Prostate gland (tissue), 2 donors: Measurements from ENCODE around the gene EFNA4. TPM values are rescaled to one million over a fixed set of nuclear protein-coding genes. Genes with fewer than 3 reads are reported as not detected.

ENCODE experiments used
- DNase-seq: peaks from one replicate; pipeline ENCODE4 v3.0.0-alpha.2; 2019; ENCODE audit warnings: low spot score
- H3K27ac ChIP-seq, 2 donors: fragments of 200-600 bp; sonication (generic); 2 replicates each; pipeline ENCODE4 v1.5.1; 2017 to 2019
- H3K27me3 ChIP-seq: fragments of 200-600 bp; sonication (generic); replicated peaks from 2 replicates; pipeline ENCODE4 v1.5.1; 2019; ENCODE audit not compliant: insufficient read depth
- H3K36me3 ChIP-seq, 2 donors: fragments of 200-600 bp; sonication (generic); 1 replicate in 1 of 2; 2 replicates in 1 of 2; pipeline versions ENCODE4 v1.5.1 to v1.8.1; 2017 to 2019
- H3K4me1 ChIP-seq: fragments of 200-600 bp; sonication (generic); replicated peaks from 2 replicates; pipeline ENCODE4 v1.5.1; 2019
- H3K4me3 ChIP-seq, 2 donors: fragments of 200-600 bp; sonication (generic); 2 replicates each; pipeline ENCODE4 v1.5.1; 2017 to 2019
- H3K9me3 ChIP-seq: fragments of 200-600 bp; sonication (generic); 2 replicates; pipeline ENCODE4 v1.5.1; 2017
- CTCF ChIP-seq, 4 experiments: fragments of 200-600 bp in 2 of 4; fragments of 450-650 bp in 2 of 4; sonication (generic) in 2 of 4; IDR thresholded peaks; 1 replicate in 3 of 4; 2 replicates in 1 of 4; pipeline ENCODE4 v1.5.1; 2016 to 2019; ENCODE audit warnings: antibody characterized with exemption in 4 of 4, mild to moderate bottlenecking in 2 of 4, moderate library complexity in 2 of 4
- POLR2A ChIP-seq: fragments of 450-650 bp; IDR thresholded peaks from one replicate; pipeline ENCODE4 v1.6.1; 2016; ENCODE audit warnings: antibody characterized with exemption, mild to moderate bottlenecking
- POLR2AphosphoS5 ChIP-seq: sonication (generic); formaldehyde crosslinking; IDR thresholded peaks from one replicate; pipeline ENCODE4 v1.6.1; 2017; ENCODE audit warnings: antibody characterized with exemption
- WGBS: methylation state at CpG from one replicate; pipeline ENCODE4 v1.1.5; 2018; 5-methylcytosine and 5-hydroxymethylcytosine counted together
- intact Hi-C: fragments of 100-400 bp; cut with DNase I; formaldehyde crosslinking; loops from one replicate; pipeline ENCODE4 v1.14.2; 2022
- total RNA-seq, 2 donors: library from RNA; depleted of rRNA; stranded (reverse); fragments of >200 nt; gene quantifications; one replicate each; pipeline ENCODE4 v1.1.0, GENCODE V29; 2016

Gene EFNA4
- total RNA-seq, 2 donors from 2014 or later = 10.3 to 23.4 TPM

DNA sequence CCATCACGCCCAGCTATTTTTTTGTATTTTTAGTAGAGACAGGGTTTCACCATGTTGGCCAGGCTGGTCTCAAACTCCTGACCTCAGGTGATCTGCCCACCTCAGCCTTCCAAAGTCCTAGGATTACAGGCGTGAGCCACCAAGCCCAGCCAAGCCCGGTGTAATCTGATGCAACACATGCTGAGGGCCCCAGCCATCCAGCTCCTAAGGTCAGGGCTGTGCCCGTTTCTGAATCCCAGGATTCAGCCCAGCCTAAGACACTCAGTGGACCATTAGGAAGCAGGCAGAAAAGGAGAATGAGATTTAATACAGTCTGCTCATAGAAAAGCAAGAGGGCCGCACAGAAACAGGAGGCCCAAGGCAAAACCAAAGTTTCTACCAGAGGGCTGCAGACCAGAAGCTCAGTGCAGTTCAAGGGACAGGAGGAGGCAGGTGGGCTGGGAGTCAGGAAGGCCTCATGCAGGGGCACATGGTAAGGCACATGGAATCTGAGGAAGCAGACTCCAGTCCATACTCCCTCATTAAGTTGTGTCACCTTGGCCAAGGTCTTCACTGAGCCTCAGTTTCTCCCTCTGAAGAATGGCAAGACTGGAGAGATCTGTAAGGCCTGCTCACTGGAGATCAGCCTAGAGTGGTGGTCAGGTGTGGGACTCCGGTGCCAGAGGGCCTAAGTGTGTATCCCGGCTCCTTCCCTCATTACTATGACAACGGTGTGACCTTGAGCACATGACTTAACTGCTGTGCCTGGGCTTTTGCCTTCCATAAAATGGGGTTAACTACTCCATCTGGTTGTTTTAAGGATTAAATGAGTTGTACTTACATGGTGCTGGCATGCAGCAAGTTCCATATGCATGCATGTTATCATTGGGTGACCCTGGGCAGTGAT is 14.8 kb upstream of the EFNA4 start:
- Histone ChIP-seq H3K27me3 (no peaks in the 10 kb centered on the region), H3K36me3 (no peaks in the 10 kb centered on the region), H3K9me3 (no peaks in the 10 kb centered on the region), H3K27ac (peak overlapping the region; percentile 92 to 93), H3K4me1 (peaks cover 19% of the 10 kb centered on the region), H3K4me3 (no peak overlapping the region)
- TF ChIP-seq CTCF (IDR thresholded peaks at IDR 0.05) (no peak), POLR2A (no peak), POLR2AphosphoS5 (no peak)
- intact Hi-C loops = no loop called here
- no peak for DNase-seq
- 89% methylated on average over 8 of the region's 8 CpGs for WGBS

- no peaks in the 10 kb centered on the region for H3K27me3 ChIP-seq
- WGBS = 8% methylated on average over 10 of the region's 10 CpGs
- peak; percentile 69 for DNase-seq
- intact Hi-C loops = loop anchor here (2.0 to 5.0 kb wide), 2 partner anchors 35 to 88 kb away; partner anchors contain the start of gene PYGO2
- no peaks in the 10 kb centered on the region for H3K9me3 ChIP-seq
- no peaks in the 10 kb centered on the region for H3K36me3 ChIP-seq
- no peak for TF ChIP-seq CTCF (IDR thresholded peaks at IDR 0.05)
- TF ChIP-seq POLR2AphosphoS5 = peak; percentile 50
- TF ChIP-seq POLR2A = no peak
- peaks cover 19% of the 10 kb centered on the region for H3K4me1 ChIP-seq
- peak overlapping the region; percentile 92 to 93 for H3K27ac ChIP-seq
- peak overlapping the region; percentile 71 to 74 for H3K4me3 ChIP-seq
Observed at GRCh38 chr1:155049651-155050559, 13.6 kb upstream of the EFNA4 start.

DNA sequence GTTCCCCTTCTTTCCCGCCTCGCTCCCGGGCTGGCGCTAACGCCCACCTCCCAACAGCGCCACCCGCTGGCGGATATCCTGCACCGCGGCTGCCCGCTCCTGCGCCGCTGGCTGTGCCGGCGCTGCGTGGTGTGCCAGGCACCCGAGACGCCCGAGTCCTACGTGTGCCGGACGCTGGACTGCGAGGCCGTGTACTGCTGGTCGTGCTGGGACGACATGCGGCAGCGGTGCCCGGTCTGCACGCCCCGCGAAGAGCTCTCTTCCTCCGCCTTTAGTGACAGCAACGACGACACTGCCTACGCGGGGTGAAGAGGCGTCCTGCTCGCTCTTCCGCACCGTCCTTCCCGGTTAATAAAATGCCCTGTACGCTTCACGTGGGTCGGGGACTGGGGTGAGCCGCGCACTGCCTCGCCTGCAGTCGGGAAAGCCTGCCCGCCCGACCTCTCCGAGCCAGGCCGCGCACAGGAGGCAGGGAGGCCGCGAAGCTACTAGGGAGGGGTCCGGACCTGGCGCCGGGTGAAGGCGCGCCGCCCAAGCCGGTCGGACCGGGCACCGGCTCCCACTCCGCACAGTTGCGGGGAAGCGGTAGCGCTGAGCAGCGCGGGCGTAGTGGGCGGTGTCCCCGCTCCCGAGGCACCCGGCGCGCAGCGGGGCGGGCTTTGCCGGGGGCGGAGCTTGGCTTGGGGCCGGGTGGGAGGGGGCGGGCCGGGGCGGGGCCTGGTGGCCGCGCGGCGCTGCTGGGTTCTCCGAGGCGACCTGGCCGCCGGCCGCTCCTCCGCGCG is 12.8 kb upstream of the EFNA4 start, which contains the start of gene ADAM15:
Gene ADAM15, plus strand, starts transcription at position 757 of the 782 bp plus-strand sequence. CDS start 71 bp downstream, outside the sequence.
- TF ChIP-seq POLR2A (peak; percentile 17), CTCF (IDR thresholded peaks at IDR 0.05) (peak; percentile 83 to 96 (median 90)), POLR2AphosphoS5 (peak; percentile 41)

GRCh38 chr1:155051342-155051776 is 12.2 kb upstream of the EFNA4 start:
- H3K4me1 ChIP-seq = peaks cover 19% of the 10 kb centered on the region
- no peaks in the 10 kb centered on the region for H3K9me3 ChIP-seq
- WGBS = under 1% methylated on average over 23 of the region's 31 CpGs
- no peak for TF ChIP-seq POLR2AphosphoS5
- TF ChIP-seq POLR2A = peak; percentile 67
- intact Hi-C loops = loop anchor here (2.0 to 5.0 kb wide), 2 partner anchors 33 to 89 kb away; partner anchors contain the start of gene PYGO2
- no peaks in the 10 kb centered on the region for H3K27me3 ChIP-seq
- DNase-seq = no peak
- peaks cover 0 to 3% of the 10 kb centered on the region in 2 donors for H3K36me3 ChIP-seq
- H3K27ac ChIP-seq = peak overlapping the region; percentile 92 to 93
- H3K4me3 ChIP-seq = peak overlapping the region; percentile 71 to 74

More for the DNA sequence above, 12.8 kb upstream of the EFNA4 start, which contains the start of gene ADAM15:
- peak within 1 kb of the TSS; percentile 71 to 74 for H3K4me3 ChIP-seq
- no peaks in the 10 kb centered on the region for H3K36me3 ChIP-seq
- no peaks in the 10 kb centered on the region for H3K27me3 ChIP-seq
- intact Hi-C loops = loop anchor here (2.0 to 5.0 kb wide), 2 partner anchors 34 to 88 kb away; partner anchors contain the start of gene PYGO2
- DNase-seq = peak; percentile 77
- H3K9me3 ChIP-seq = no peaks in the 10 kb centered on the region
- under 1% methylated on average over 58 of the region's 99 CpGs for WGBS
- peaks cover 19% of the 10 kb centered on the region for H3K4me1 ChIP-seq
- H3K27ac ChIP-seq = peak within 1 kb of the TSS; percentile 92 to 93
